Colonic mucosa (tissue), 4 donors: ENCODE data around the gene VPREB1. TPM values are rescaled to one million over a fixed set of nuclear protein-coding genes. Genes with fewer than 3 reads are reported as not detected.
"Not testable (repeated sequence)": the region's sequence is repeated elsewhere in the genome, so short reads cannot be mapped to it uniquely, and the experiment has no call there.

ENCODE experiments used
- DNase-seq: peaks from one replicate; pipeline ENCODE4 v3.0.0-alpha.2; 2020
- H3K27ac ChIP-seq: fragments of 200-600 bp; one replicate; pipeline ENCODE4 v1.8.0; 2021
- H3K27me3 ChIP-seq: fragments of 200-600 bp; one replicate; pipeline ENCODE4 v1.8.0; 2021
- H3K36me3 ChIP-seq: fragments of 200-600 bp; one replicate; pipeline ENCODE4 v1.8.0; 2021
- H3K4me1 ChIP-seq: fragments of 200-600 bp; one replicate; pipeline ENCODE4 v1.8.0; 2021; ENCODE audit warnings: mild to moderate bottlenecking
- H3K4me3 ChIP-seq: fragments of 200-600 bp; one replicate; pipeline ENCODE4 v1.8.0; 2021
- H3K9ac ChIP-seq, 2 donors: one replicate each; pipeline ENCODE4 v1.7.0; 2013; ENCODE audit warnings: control low read depth in 2 of 2, low read depth in 2 of 2, low read length in 2 of 2
- H3K9me3 ChIP-seq: fragments of 200-600 bp; one replicate; pipeline ENCODE4 v1.8.0; 2021
- intact Hi-C: fragments of 100-400 bp; cut with DNase I; formaldehyde crosslinking; loops from one replicate; pipeline ENCODE4 v1.14.1; 2022
- total RNA-seq, 2 donors: library from RNA; stranded (reverse); fragmentation: NEBNext Ultra II Directional in 1 of 2; extraction: Animal tissue kit (Norgen Biotek cat#: 25700) in 1 of 2; gene quantifications; one replicate each; pipeline ENCODE4 v1.2.1, GENCODE V29; 2021
- donor health status: healthy.
- donor health status: DM: no; HTN: no; CAD: no.
- donor health status: DM: no; HTN: no; CAD: no.

Gene VPREB1
- total RNA-seq, 2 donors from 2014 or later: not detected

DNA sequence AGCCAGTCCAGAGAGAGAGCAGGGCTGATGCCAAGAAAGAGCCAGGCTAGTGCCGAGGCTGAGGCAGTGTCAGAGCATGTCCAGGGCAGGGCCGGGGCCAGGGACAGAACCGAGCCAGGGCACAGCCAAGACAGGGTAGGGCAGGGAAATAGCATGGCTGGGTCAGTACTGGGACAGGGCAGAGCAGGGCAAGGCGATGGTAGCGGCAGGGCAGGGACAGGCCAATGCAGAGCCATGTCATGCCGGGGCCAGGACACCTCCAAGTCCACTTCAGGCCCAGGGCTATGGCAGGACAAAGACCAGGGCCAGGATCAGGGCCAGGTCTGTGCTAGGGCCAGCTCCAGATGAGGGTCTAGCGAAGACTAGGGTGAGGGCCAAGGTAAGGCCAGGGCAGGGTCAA is 48.9 kb downstream of the VPREB1 start:
- H3K4me3 ChIP-seq, intact Hi-C loops, H3K36me3 ChIP-seq, DNase-seq, H3K9ac ChIP-seq, H3K27me3 ChIP-seq, H3K4me1 ChIP-seq, H3K9me3 ChIP-seq, H3K27ac ChIP-seq: not testable (repeated sequence)

DNA sequence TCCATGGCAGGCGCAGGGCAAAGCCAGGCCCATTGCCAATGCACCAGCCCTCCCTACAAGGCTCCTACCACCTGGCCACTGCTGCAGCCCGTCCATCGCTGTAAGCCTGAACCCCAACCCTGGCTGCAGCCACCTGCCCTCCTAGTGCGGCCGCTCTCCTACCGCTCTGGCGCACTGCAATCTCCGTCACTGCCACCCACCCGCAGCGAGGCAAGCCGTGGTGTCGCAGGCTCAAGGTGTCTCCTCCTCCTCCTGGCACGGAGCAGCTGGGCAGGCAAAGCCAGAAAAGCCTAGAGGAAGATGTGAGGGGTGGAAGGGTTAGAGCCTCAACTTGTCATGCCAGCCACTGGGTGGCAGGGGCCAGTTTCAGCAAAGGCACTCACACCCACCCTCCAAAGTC is 50.1 kb downstream of the VPREB1 start:
- H3K27me3 ChIP-seq, H3K27ac ChIP-seq, H3K9me3 ChIP-seq, H3K4me1 ChIP-seq, intact Hi-C loops, H3K4me3 ChIP-seq, DNase-seq, H3K36me3 ChIP-seq, H3K9ac ChIP-seq: not testable (repeated sequence)
